NCI-H2227 treated with DMSO at 0.1 percent for 48 hours (cell line): Measurements from ENCODE around the gene ROBO2.
A peak's percentile ranks its signal among the peaks of the same experiment; 100 is the strongest.

ENCODE experiments used
- DNase-seq: peaks from one replicate; lab custom pipeline; 2025; lab: John Stamatoyannopoulos, UW

ROBO2 gene

GRCh38 chr3:77682162-77682561, 642.3 kb downstream of the ROBO2 start:
- no peak for DNase-seq

GRCh38 chr3:77684115-77684514, 644.2 kb downstream of the ROBO2 start:
- DNase-seq, result no peak

- no peak for DNase-seq
Observed at GRCh38 chr3:77685713-77686112, 645.8 kb downstream of the ROBO2 start.

- peak; percentile 34 for DNase-seq
Observed at GRCh38 chr3:77686560-77686959, 646.7 kb downstream of the ROBO2 start.

GRCh38 chr3:77687545-77687944, 647.6 kb downstream of the ROBO2 start:
- no peak for DNase-seq

GRCh38 chr3:77690284-77690845, 650.5 kb downstream of the ROBO2 start:
- DNase-seq, result peak; percentile 87

- no peak for DNase-seq
Observed at GRCh38 chr3:77693147-77693546, 653.2 kb downstream of the ROBO2 start.

GRCh38 chr3:77699125-77699691, 659.3 kb downstream of the ROBO2 start:
- no peak for DNase-seq
